Duodenal mucosa (tissue), 2 donors: ENCODE data around the gene ENKD1.

ENCODE experiments used
- H3K27ac ChIP-seq: one replicate; pipeline ENCODE4 v1.7.0; 2013; ENCODE audit warnings: low read depth, low read length
- H3K27me3 ChIP-seq, 2 donors: one replicate each; pipeline ENCODE4 v1.7.0; 2013; ENCODE audit warnings: low read length in 2 of 2, control low read depth in 1 of 2; ENCODE audit not compliant: insufficient read depth in 2 of 2, control insufficient read depth in 1 of 2
- H3K36me3 ChIP-seq, 2 donors: one replicate each; pipeline ENCODE4 v1.7.0; 2013; ENCODE audit warnings: low read length in 2 of 2, control low read depth in 1 of 2; ENCODE audit not compliant: insufficient read depth in 2 of 2, control insufficient read depth in 1 of 2
- H3K4me1 ChIP-seq, 2 donors: one replicate each; pipeline ENCODE4 v1.7.0; 2013; ENCODE audit warnings: low read length in 2 of 2, control low read depth in 1 of 2; ENCODE audit not compliant: insufficient read depth in 2 of 2, control insufficient read depth in 1 of 2
- H3K4me3 ChIP-seq, 2 donors: one replicate each; pipeline ENCODE4 v1.7.0; 2013; ENCODE audit warnings: low read length in 2 of 2, low read depth in 1 of 2
- H3K9ac ChIP-seq, 2 donors: one replicate each; pipeline ENCODE4 v1.7.0; 2013; ENCODE audit warnings: low read length in 2 of 2, low read depth in 1 of 2
- H3K9me3 ChIP-seq, 2 donors: one replicate each; pipeline ENCODE4 v1.7.0; 2013; ENCODE audit warnings: low read length in 2 of 2, control low read depth in 1 of 2; ENCODE audit not compliant: control insufficient read depth in 1 of 2

The ENKD1 gene

DNA sequence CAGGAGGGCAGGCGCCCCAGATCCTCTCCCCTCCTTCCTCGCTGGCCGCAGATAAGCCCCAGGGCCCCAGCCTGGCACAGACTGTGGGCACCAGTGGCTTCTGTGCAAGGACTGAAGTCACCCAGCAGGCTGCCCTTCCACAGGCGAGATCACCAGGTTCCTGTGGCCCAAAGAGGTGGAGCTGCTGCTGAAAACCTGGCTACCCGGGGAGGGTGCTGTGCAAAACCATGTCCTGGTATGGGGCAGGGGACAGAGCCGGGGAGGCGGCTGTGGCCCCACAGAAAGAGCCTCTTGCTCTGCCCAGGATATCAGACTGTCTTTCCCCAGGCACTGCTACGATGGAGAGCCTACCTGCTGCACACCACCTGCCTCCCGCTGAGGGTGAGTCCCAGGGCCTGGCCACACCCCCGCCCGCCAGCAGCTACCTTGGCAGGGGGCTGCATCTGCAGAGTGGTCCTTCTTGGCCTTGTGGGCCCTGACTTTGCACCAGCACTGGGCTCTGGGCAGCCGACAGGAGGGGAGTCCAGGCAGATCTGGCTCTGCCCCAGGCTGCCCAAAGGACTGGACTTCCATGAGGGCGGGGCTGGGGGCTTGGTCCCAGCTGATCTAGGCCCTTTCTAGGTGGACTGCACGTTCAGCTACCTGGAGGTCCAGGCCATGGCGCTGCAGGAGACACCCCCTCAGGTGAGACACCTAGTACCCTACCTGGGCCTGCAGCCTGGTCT, 21.0 kb downstream of the ENKD1 start:
- Histone ChIP-seq H3K36me3 (peaks cover 0 to 4% of the 10 kb centered on the region in 2 donors), H3K9ac (peak overlapping the region; percentile 32 to 37), H3K4me1 (peaks cover 0 to 12% of the 10 kb centered on the region in 2 donors), H3K27me3 (peaks cover 38 to 40% of the 10 kb centered on the region in 2 donors), H3K27ac (no peak overlapping the region), H3K9me3 (no peaks in the 10 kb centered on the region), H3K4me3 (peak overlapping the region; percentile 19 to 59)

DNA sequence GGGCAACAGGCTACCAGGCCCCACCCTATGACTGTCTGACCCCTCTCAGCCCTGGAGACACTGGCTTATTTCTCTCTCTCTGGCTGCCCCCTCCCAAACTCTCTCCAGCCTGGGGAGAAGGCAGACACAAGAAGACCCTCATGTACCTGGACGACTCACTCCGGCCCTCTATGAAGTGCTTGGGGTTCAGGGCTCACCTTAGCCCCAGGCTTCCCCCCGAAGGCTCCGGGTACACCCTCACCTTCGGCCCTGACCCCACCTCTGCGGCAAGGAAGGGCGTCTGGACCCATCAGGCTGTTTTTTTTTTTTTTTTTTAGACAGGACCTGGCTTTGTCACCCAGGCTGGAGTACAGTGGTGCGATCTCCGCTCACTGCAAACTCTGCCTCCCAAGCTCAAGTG, 22.5 kb downstream of the ENKD1 start:
- no peak overlapping the region for H3K4me3 ChIP-seq
- peaks cover 0 to 8% of the 10 kb centered on the region in 2 donors for H3K4me1 ChIP-seq
- no peak overlapping the region for H3K27ac ChIP-seq
- H3K9ac ChIP-seq: no peak overlapping the region
- no peaks in the 10 kb centered on the region for H3K9me3 ChIP-seq
- peaks cover 1 to 3% of the 10 kb centered on the region in 2 donors for H3K36me3 ChIP-seq
- peaks cover 27 to 29% of the 10 kb centered on the region in 2 donors for H3K27me3 ChIP-seq

DNA sequence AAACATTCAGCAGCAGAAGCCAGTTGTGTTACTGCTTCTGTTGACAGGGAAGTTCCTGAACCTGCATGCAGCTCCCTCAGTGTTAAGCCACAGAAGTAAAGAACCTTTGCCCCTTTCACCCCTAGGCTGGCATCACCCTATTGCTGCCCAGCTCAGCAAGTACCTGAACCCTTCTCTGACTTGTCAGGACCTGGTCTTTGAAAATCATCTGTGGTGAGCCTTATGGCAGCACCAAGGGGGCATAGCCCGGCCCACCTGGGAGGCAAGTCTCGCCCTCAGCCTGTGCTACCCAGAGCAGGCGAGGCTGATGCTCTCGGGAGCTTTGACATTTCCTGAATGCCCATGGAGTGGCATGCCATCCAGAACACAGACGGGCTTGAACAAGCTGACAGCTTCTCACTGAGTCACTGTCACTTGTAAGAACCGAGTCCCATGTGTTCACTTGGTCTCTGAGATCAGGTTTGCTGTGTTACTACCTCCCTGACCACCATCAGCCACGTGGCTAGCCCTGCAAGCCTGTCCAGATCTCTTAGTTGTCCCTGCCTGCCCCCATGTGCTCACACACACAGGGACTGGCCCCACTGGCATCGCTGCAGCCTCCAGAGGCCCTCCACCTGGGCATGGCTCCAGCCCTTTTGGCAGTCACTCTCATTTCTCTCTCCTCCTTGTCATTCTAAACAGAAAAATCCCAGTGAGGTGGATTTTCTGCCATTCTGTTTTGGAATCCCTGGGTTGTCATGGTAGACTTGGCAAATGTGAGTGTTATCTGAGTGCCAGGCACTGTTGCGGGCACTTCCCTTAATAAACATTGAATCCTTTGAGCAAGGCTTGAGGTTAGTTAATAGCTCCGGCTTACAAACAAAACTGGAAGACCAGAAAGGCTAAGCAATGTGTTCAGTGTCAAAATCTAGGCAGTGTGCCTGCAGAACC, 24.5 kb downstream of the ENKD1 start:
- H3K27ac ChIP-seq: no peak overlapping the region

DNA sequence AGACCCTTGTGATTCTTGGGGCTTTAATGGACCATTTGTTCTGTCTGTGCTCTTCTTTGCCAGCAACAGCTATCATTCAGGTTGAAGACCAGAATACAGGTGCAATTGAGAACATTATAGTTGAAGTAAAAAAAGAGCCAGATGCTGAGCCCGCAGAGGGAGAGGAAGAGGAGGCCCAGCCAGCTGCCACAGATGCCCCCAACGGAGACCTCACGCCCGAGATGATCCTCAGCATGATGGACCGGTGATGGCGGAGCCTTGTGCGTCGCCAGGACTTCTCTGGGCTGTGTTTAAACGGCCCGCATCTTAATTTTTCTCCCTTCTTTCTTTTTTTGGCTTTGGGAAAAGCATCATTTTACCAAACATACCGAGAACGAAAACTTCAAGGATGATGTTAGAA, 28.9 kb downstream of the ENKD1 start:
- Histone ChIP-seq H3K27me3 (no peaks in the 10 kb centered on the region), H3K9ac (no peak overlapping the region), H3K4me3 (no peak overlapping the region), H3K27ac (no peak overlapping the region), H3K36me3 (peaks cover 27 to 51% of the 10 kb centered on the region in 2 donors), H3K9me3 (no peaks in the 10 kb centered on the region), H3K4me1 (no peaks in the 10 kb centered on the region)

More for the DNA sequence above, 24.5 kb downstream of the ENKD1 start:
- Histone ChIP-seq H3K4me3 (no peak overlapping the region), H3K36me3 (peaks cover 21 to 22% of the 10 kb centered on the region in 2 donors), H3K27me3 (peaks cover 16 to 18% of the 10 kb centered on the region in 2 donors), H3K9me3 (no peaks in the 10 kb centered on the region), H3K9ac (no peak overlapping the region), H3K4me1 (peaks cover 0 to 8% of the 10 kb centered on the region in 2 donors)

DNA sequence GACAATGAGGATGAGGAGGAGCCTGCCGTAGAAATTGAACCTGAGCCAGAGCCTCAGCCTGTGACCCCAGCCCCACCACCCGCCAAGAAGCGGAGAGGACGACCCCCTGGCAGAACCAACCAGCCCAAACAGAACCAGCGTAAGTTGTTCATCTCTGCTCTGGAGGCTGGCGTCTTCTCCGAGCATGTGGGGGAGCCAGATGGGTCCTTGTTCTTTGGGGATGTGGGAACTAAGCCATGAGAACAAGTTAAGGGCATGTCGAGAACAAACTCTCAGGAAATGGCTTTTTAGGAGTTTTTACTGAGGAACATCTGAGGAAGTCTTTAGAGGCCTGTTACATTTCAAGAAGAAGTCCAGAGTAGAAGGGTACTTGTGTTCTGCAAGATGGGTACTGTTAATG, 29.8 kb downstream of the ENKD1 start:
- no peaks in the 10 kb centered on the region for H3K9me3 ChIP-seq
- H3K4me3 ChIP-seq: no peak overlapping the region
- no peaks in the 10 kb centered on the region for H3K27me3 ChIP-seq
- no peaks in the 10 kb centered on the region for H3K4me1 ChIP-seq
- H3K9ac ChIP-seq: no peak overlapping the region
- H3K36me3 ChIP-seq: peaks cover 32 to 60% of the 10 kb centered on the region in 2 donors
- no peak overlapping the region for H3K27ac ChIP-seq

DNA sequence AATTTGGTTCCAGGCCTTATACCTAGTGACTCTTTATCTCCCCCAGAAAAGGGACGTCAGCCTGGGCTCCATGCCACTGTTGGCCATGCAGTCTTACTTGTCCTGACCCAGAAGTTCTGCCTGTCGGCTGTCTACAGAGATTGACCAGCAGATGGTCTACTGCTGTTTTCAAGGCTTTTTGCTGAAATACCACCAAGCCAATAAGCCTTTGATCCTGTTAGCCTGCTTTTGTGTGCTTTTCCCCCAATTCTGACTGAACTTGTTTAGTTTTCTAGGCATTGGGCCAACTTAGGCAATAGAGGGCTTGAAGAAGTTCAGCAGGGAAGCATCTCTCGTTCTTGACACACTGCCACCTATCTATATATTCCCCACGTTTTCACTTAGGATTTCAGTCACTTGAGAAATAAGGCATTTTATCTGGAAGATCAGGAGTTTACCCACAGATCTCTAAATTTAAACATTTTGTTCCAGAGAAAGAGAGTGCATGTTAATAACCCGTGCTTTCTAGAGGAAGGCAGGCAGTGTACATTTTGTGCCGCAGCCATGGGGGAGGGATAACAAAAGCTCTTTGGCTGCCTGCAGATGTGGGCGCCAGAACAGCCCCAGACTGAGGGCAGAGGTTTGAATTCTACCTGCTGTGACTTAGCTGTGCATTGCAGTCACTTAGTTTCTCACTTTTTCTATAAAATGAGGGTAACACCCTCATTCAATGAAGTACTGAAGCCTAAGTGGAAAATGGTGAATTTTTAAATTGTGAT, 34.0 kb downstream of the ENKD1 start:
- Histone ChIP-seq H3K27ac (no peak overlapping the region), H3K36me3 (peaks cover 20 to 74% of the 10 kb centered on the region in 2 donors), H3K27me3 (no peaks in the 10 kb centered on the region), H3K4me1 (no peaks in the 10 kb centered on the region), H3K4me3 (no peak overlapping the region), H3K9ac (no peak overlapping the region), H3K9me3 (no peaks in the 10 kb centered on the region)

DNA sequence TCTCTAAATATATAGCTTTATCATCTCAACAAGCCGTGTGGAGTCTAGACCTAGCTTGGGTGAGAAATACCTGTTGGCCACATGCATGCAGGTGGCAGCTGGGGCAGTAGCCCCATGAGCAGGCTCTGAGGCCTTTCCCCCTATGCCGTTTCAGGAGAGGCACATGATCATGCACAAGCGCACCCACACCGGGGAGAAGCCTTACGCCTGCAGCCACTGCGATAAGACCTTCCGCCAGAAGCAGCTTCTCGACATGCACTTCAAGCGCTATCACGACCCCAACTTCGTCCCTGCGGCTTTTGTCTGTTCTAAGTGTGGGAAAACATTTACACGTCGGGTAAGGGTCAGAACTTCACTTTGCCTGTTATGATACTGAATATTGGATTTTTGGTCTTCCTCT, 38.3 kb downstream of the ENKD1 start:
- Histone ChIP-seq H3K27ac (no peak overlapping the region), H3K4me1 (no peaks in the 10 kb centered on the region), H3K27me3 (no peaks in the 10 kb centered on the region), H3K4me3 (no peak overlapping the region), H3K9ac (no peak overlapping the region), H3K9me3 (no peaks in the 10 kb centered on the region), H3K36me3 (peaks cover 24 to 81% of the 10 kb centered on the region in 2 donors)

DNA sequence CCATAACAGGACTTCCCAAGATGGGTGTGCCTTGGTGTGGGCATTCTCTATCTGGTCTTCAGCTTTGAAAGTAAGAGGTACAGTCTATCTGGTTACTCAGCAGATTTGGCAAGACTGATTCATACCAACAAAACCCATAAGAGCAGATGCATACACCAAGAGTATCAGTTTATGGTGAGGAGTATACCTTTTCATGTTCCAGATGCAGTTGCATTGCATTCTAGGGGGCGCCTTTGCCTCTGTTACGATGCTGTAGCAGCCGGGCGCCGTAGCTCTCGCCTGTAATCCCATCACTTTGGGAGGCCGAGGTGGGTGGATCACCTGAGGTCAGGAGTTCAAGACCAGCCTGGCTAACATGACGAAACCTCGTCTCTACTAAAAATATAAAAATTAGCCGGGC, 52.7 kb downstream of the ENKD1 start:
- Histone ChIP-seq H3K27me3 (no peaks in the 10 kb centered on the region), H3K9me3 (no peaks in the 10 kb centered on the region), H3K27ac (no peak overlapping the region), H3K36me3 (peaks cover 10 to 52% of the 10 kb centered on the region in 2 donors), H3K4me1 (no peaks in the 10 kb centered on the region), H3K4me3 (no peak overlapping the region), H3K9ac (no peak overlapping the region)
